B cell (primary cell): ENCODE data around the gene CD81.

ENCODE experiments used
- CTCF ChIP-seq: fragments of 200-600 bp; IDR thresholded peaks from one replicate; pipeline ENCODE4 v1.8.0; 2022; ENCODE audit warnings: antibody characterized with exemption, mild to moderate bottlenecking
- EZH2 ChIP-seq: IDR thresholded peaks from 2 replicates; pipeline ENCODE4 v1.6.1; 2012; ENCODE audit warnings: borderline replicate concordance, low read depth, mild to moderate bottlenecking, moderate library complexity, low read length; ENCODE audit not compliant: insufficient read depth, poor library complexity, severe bottlenecking

DNA sequence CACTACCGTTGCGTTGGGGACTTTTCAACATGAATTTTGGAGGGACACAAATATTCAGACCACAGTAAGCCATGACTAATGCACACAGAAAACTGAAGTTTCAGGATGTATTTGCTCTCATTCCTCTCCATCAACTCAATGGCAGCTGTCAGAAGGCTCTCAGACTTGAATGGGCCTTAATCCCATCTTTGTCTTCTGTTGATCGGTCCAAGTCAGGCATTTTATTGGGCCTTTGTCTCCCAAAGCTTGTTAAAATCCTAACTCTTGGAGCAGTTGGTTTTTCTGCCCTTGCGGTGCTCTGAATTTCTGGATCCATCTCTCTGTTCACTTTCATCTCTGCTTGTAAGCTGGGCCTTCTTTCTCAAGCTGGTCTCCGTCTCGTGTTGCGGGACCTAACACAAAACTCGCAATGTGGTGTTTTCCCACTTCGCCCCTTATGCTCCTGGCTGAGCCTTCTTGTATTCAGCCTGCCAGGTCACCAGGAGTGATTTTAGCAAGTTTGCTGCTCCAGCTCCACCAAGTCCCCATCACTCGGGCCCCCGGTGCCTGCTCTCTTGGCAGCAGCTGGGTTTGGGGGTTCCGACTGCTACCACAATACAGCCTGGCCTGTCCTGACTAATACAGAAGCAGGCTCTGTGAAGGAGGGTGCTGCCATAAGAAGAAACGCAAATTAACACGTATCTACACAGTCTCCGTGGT lies 48.3 kb upstream of the CD81 start:
- no peak for TF ChIP-seq EZH2
- TF ChIP-seq CTCF = no peak
